ENCODE results near the gene PRAME.
"Not testable (repeated sequence)": the region's sequence is repeated elsewhere in the genome, so short reads cannot be mapped to it uniquely, and the experiment has no call there.

Gene PRAME

DNA sequence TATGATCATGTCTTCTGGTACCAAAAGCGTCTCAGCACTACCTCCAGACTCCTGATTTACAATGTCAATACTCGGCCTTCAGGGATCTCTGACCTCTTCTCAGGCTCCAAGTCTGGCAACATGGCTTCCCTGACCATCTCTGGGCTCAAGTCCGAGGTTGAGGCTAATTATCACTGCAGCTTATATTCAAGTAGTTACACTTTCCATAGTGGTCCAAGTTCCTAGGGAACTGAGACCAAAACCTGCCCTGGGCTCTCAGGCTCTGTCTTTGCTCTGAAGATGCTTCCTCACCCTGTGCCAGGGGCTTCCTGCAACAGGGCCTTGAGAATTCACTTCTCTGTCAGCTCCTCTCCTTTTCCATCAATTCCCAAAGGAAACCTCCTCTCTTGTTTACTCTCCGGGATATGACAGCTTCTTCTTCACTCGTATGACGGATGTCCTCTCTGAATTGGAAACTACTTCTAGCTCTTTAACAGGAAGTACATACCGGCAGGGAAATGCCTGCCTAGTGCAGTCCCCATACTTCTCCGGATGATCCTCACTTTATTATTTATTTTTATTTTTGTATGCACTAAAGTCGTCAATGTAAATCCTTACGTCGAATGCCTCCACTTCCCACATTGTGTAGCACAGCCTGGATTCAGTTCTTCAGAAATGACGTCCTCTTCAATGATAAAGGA is 29.6 kb upstream of the PRAME start:
- no peaks in the 10 kb centered on the region for H3K36me3 Mint-ChIP-seq (ENCODE audit: low read depth)
- no peaks in the 10 kb centered on the region for H3K9me3 Mint-ChIP-seq
- no peak overlapping the region for H3K4me3 Mint-ChIP-seq
- no peaks in the 10 kb centered on the region for H3K4me1 Mint-ChIP-seq (ENCODE audit: low read depth)
- no peaks in the 10 kb centered on the region for H3K27me3 Mint-ChIP-seq
- no peak overlapping the region for H3K27ac Mint-ChIP-seq

DNA sequence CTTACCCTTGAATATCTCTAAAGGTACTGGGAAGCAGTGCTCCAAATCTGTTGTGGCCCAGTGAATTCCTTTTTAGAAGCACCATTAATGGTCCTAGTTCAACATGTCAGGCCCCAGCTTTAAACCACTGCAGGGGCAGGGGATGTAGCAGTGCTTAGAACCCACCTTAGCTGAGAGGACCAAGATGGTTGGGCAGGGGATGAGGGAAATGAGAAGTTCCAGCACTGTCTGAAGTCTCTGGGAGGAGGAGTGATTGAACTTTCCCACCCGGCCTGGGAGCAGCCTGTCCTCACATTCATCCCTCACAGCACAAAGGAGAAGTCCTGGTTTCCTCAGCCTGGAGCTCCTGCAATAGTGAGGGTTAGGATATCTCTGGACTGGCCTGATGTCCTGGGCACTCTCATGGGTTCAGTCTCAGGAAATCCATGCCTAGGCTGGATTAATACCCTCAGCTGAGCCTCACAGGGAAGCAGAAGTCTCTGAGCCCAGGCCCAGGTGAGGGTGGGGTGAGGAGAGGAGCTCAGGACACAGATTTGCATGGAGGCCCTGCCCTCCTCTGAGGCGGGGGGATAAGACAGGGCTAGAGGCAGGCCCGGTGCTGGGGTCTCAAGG is 28.6 kb upstream of the PRAME start:
- no peaks in the 10 kb centered on the region for H3K36me3 Mint-ChIP-seq (ENCODE audit: low read depth)
- no peaks in the 10 kb centered on the region for H3K27me3 Mint-ChIP-seq
- H3K9me3 Mint-ChIP-seq, result no peaks in the 10 kb centered on the region
- no peaks in the 10 kb centered on the region for H3K4me1 Mint-ChIP-seq (ENCODE audit: low read depth)
- no peak overlapping the region for H3K27ac Mint-ChIP-seq
- no peak overlapping the region for H3K4me3 Mint-ChIP-seq

- Mint-ChIP-seq H3K9me3 (no peaks in the 10 kb centered on the region), H3K36me3 (ENCODE audit: low read depth) (no peaks in the 10 kb centered on the region), H3K27me3 (no peaks in the 10 kb centered on the region), H3K4me3 (no peak overlapping the region), H3K4me1 (ENCODE audit: low read depth) (no peaks in the 10 kb centered on the region), H3K27ac (no peak overlapping the region)
These were observed 25.7 kb upstream of the PRAME start for GRCh38 chr22:22584722-22585121.

DNA sequence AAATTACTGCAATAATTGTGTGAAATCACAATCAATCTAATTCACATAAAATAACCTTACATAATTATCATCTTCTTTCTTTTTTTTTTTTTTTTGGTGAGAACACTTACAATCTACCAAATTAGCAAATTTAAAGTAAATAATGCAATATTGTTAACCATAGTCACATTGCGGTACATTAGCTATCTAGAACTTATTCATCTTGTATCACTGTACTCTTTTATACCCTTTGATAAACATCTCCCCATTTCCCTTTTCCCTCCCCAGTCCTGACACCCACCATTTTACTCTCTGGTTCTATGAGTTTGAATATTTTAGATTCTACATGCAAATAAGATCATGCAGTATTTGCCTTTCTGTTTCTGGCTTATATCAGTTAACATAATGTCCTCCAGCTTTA is 24.0 kb upstream of the PRAME start:
- Mint-ChIP-seq H3K4me3 (no peak overlapping the region), H3K4me1 (ENCODE audit: low read depth) (no peaks in the 10 kb centered on the region), H3K27ac (no peak overlapping the region), H3K36me3 (ENCODE audit: low read depth) (no peaks in the 10 kb centered on the region), H3K9me3 (no peaks in the 10 kb centered on the region), H3K27me3 (no peaks in the 10 kb centered on the region)

DNA sequence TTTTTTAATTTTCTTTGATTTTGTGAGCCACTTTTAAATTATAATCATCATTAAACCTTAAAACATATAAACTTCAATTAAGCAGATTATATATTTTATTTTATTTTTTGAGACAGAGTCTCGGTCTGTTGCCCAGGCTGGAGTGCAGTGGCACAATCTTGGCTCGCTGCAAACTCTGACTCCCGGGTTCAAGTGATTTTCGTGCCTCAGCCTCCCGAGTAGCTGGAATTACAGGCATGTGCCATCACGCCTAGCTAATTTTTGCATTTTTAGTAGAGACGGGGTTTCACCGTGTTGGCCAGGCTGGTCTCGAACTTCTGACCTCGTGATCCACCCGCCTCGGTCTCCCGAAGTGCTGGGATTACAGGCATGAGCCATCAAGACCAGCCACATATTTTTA is 22.5 kb upstream of the PRAME start:
- H3K27ac Mint-ChIP-seq; H3K9me3 Mint-ChIP-seq; H3K4me1 Mint-ChIP-seq (ENCODE audit: low read depth); H3K27me3 Mint-ChIP-seq; H3K36me3 Mint-ChIP-seq (ENCODE audit: low read depth); H3K4me3 Mint-ChIP-seq: not testable (repeated sequence)

GRCh38 chr22:22579869-22580604 is 21.0 kb upstream of the PRAME start:
- H3K4me1 Mint-ChIP-seq (ENCODE audit: low read depth), result no peaks in the 10 kb centered on the region
- H3K36me3 Mint-ChIP-seq (ENCODE audit: low read depth), result no peaks in the 10 kb centered on the region
- H3K27ac Mint-ChIP-seq, result no peak overlapping the region
- H3K27me3 Mint-ChIP-seq, result no peaks in the 10 kb centered on the region
- H3K9me3 Mint-ChIP-seq, result no peaks in the 10 kb centered on the region
- no peak overlapping the region for H3K4me3 Mint-ChIP-seq

DNA sequence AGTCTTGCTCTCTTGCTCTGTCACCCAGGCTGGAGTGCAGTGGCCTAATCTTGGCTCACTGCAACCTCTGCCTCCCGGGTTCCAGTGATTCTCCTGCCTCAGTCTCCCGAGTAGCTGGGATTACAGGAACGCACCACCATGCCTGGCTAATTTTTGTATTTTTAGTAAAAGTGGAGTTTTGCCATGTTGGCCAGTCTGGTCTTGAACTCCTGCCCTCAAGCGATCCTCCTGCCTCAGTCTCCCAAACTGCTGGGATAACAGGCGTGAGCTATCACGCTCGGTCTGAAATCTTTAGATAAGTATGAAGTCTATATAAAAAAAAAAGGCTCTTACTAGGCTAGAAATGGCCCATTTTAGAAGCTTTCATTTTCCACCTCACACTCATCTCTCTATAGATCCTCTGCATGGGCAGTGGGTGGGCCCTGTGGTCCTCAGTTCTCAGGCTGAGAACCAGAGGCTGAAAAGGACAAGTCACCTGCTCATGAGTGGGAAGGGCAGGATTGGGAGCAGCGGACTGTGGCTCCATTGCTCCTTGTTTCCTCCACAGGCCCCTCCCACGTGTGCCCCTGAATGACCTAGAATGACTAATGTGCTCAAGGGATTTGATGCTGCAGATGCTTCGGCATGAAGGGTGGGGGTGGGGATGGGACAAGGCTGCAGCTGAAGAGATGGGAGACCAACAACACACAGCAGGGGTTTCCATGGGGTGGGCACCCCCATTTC is 19.8 kb upstream of the PRAME start:
- no peaks in the 10 kb centered on the region for H3K4me1 Mint-ChIP-seq (ENCODE audit: low read depth)
- H3K4me3 Mint-ChIP-seq, result no peak overlapping the region
- H3K27me3 Mint-ChIP-seq, result peaks cover 7% of the 10 kb centered on the region
- no peaks in the 10 kb centered on the region for H3K9me3 Mint-ChIP-seq
- no peaks in the 10 kb centered on the region for H3K36me3 Mint-ChIP-seq (ENCODE audit: low read depth)
- H3K27ac Mint-ChIP-seq, result no peak overlapping the region

- no peak overlapping the region for H3K27ac Mint-ChIP-seq
- no peaks in the 10 kb centered on the region for H3K9me3 Mint-ChIP-seq
- H3K4me1 Mint-ChIP-seq (ENCODE audit: low read depth), result no peaks in the 10 kb centered on the region
- H3K4me3 Mint-ChIP-seq, result no peak overlapping the region
- H3K27me3 Mint-ChIP-seq, result peaks cover 7% of the 10 kb centered on the region
- no peaks in the 10 kb centered on the region for H3K36me3 Mint-ChIP-seq (ENCODE audit: low read depth)
These were observed 17.9 kb upstream of the PRAME start for GRCh38 chr22:22576989-22577427.

GRCh38 chr22:22576244-22576988 is 17.4 kb upstream of the PRAME start:
- Mint-ChIP-seq H3K27ac (no peak overlapping the region), H3K27me3 (peaks cover 7% of the 10 kb centered on the region), H3K9me3 (no peaks in the 10 kb centered on the region), H3K4me1 (ENCODE audit: low read depth) (no peaks in the 10 kb centered on the region), H3K4me3 (no peak overlapping the region), H3K36me3 (ENCODE audit: low read depth) (no peaks in the 10 kb centered on the region)

DNA sequence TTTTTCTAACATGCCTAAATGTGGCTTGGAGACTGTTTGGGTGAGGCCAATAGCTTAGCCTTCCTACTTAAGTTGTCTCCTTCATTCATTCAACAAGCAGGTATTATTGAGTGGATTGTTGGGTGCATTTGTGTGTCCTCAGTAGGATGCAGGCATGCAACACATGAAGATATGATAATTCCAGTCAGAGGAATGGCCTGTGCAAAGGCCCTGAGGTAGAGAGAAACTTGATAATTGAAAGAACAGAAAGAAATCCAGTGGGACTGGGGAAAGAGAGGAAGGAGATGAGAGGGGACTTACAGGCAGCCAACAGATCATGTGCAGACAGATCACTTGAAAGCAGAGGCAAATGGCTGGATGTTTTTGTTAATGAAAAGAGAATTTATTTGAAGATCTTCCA is 15.3 kb upstream of the PRAME start:
- no peaks in the 10 kb centered on the region for H3K9me3 Mint-ChIP-seq
- H3K4me3 Mint-ChIP-seq, result no peak overlapping the region
- H3K27ac Mint-ChIP-seq, result no peak overlapping the region
- no peaks in the 10 kb centered on the region for H3K4me1 Mint-ChIP-seq (ENCODE audit: low read depth)
- no peaks in the 10 kb centered on the region for H3K36me3 Mint-ChIP-seq (ENCODE audit: low read depth)
- H3K27me3 Mint-ChIP-seq, result peaks cover 15% of the 10 kb centered on the region

DNA sequence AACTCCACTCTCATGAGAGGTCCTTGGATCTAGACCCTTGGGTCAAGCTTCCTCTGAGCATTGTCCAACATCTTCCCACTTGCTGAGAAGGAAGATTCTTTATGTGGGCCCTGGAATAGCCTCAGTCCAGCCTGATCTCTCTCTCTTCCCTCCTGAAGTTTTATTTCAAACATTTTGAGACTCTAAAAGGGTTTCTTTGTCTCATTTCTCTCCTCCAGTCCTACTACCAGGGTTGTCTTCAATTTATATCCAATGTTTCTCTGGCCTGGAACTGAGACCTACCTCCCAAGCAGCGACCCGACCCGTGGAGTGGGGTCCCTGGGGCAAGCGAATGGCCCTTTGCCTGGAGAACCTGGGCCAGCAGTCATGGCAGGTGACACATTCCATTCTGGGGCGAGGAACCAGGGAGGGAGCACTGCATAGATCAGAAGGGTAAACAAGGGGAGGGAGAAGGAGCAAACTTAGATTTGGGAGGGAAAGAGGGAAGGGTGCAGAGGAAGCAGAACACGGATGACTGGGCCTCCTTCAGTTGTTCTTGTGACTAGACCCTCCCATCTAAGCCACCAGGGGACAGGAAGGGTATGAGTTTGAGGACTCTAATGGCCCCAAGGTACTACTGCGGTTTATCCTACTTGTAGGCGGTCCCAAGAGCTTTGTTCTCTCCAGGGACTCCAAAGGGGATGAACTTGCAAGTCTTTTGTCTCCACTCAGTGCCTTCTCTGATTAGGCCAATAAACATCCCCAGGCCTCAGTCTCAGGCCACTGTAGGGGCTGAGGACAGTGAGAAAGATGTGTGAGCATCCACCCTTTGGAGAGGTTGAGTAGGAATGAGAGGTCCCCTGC is 14.2 kb upstream of the PRAME start:
- H3K27ac Mint-ChIP-seq, result no peak overlapping the region
- peaks cover 23% of the 10 kb centered on the region for H3K27me3 Mint-ChIP-seq
- no peaks in the 10 kb centered on the region for H3K4me1 Mint-ChIP-seq (ENCODE audit: low read depth)
- no peaks in the 10 kb centered on the region for H3K36me3 Mint-ChIP-seq (ENCODE audit: low read depth)
- no peak overlapping the region for H3K4me3 Mint-ChIP-seq
- no peaks in the 10 kb centered on the region for H3K9me3 Mint-ChIP-seq

GRCh38 chr22:22571862-22572261 is 12.8 kb upstream of the PRAME start:
- Mint-ChIP-seq H3K27me3 (peaks cover 23% of the 10 kb centered on the region), H3K4me1 (ENCODE audit: low read depth) (no peaks in the 10 kb centered on the region), H3K27ac (no peak overlapping the region), H3K4me3 (no peak overlapping the region), H3K9me3 (no peaks in the 10 kb centered on the region), H3K36me3 (ENCODE audit: low read depth) (no peaks in the 10 kb centered on the region)

DNA sequence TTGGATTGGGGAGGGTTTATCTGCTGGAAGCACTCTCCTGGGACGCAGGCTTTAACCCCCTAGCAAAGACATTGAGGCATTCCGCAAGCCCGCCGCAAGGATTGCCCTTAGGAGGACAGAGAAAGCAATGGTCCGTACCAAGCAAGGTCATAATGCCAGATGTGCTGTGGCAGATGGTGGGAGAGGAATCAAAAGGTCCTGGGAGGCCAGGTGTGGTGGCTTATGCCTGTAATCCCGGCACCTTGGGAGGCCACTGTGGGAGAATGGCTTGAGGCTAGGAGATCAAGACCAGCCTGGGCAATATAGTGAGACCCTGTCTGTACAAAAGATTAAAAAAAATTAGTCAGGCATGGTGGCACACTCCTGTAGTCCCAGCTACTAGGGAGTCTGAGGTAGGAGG is 12.4 kb upstream of the PRAME start:
- no peaks in the 10 kb centered on the region for H3K36me3 Mint-ChIP-seq (ENCODE audit: low read depth)
- no peak overlapping the region for H3K27ac Mint-ChIP-seq
- H3K9me3 Mint-ChIP-seq, result no peaks in the 10 kb centered on the region
- H3K4me3 Mint-ChIP-seq, result no peak overlapping the region
- peaks cover 23% of the 10 kb centered on the region for H3K27me3 Mint-ChIP-seq
- H3K4me1 Mint-ChIP-seq (ENCODE audit: low read depth), result no peaks in the 10 kb centered on the region

GRCh38 chr22:22569218-22569617 is 10.2 kb upstream of the PRAME start:
- Mint-ChIP-seq H3K4me1 (ENCODE audit: low read depth) (no peaks in the 10 kb centered on the region), H3K4me3 (no peak overlapping the region), H3K27ac (no peak overlapping the region), H3K36me3 (ENCODE audit: low read depth) (no peaks in the 10 kb centered on the region), H3K9me3 (no peaks in the 10 kb centered on the region), H3K27me3 (peaks cover 16% of the 10 kb centered on the region)

Measured in stimulated activated naive CD8-positive, alpha-beta T cell treated with anti-CD3 and anti-CD28 coated beads, Interleukin-15, Interleukin-2, amounts not matched to agents 100 ng/mL and 50 ng/mL, for 24 hours (primary cell).